Lower lobe of right lung (tissue), 2 donors: ENCODE data around the gene ZNF682. TPM values are rescaled to one million over a fixed set of nuclear protein-coding genes. Genes with fewer than 3 reads are reported as not detected.
A peak's percentile ranks its signal among the peaks of the same experiment; 100 is the strongest.
"Not testable (repeated sequence)": the region's sequence is repeated elsewhere in the genome, so short reads cannot be mapped to it uniquely, and the experiment has no call there.

Experiments
- ATAC-seq, 2 donors: fragments of 200-7000 bp; cut with Tn5 transposase; one replicate each; pipeline ENCODE4 v1.9.1; 2020 to 2022; ENCODE audit warnings: mild to moderate bottlenecking in 2 of 2, moderate library complexity in 2 of 2
- DNase-seq: peaks from one replicate; pipeline ENCODE4 v3.0.0-alpha.2; 2020
- H3K27ac ChIP-seq: fragments of 200-600 bp; one replicate; pipeline ENCODE4 v1.8.0; 2022
- H3K27me3 ChIP-seq: fragments of 200-600 bp; one replicate; pipeline ENCODE4 v1.8.0; 2022; ENCODE audit warnings: low read depth
- H3K36me3 ChIP-seq: fragments of 200-600 bp; one replicate; pipeline ENCODE4 v1.8.0; 2022; ENCODE audit warnings: mild to moderate bottlenecking
- H3K4me1 ChIP-seq: fragments of 200-600 bp; one replicate; pipeline ENCODE4 v1.8.0; 2022
- H3K4me3 ChIP-seq: fragments of 200-600 bp; one replicate; pipeline ENCODE4 v1.8.0; 2022; ENCODE audit warnings: mild to moderate bottlenecking
- H3K9me3 ChIP-seq: fragments of 200-600 bp; one replicate; pipeline ENCODE4 v1.8.0; 2022
- CTCF ChIP-seq: fragments of 200-600 bp; IDR thresholded peaks from one replicate; pipeline ENCODE4 v1.8.0; 2022; ENCODE audit warnings: antibody characterized with exemption, mild to moderate bottlenecking
- intact Hi-C: fragments of 100-400 bp; cut with DNase I; formaldehyde crosslinking; loops from one replicate; pipeline ENCODE4 v1.11.0; 2022
- total RNA-seq: library from RNA; stranded (reverse); fragmentation: NEBNext Ultra II Directional; extraction: Animal tissue kit (Norgen Biotek cat#: 25700); gene quantifications from one replicate; pipeline ENCODE4 v1.2.1, GENCODE V29; 2021
- donor health status: DM: no; HTN: yes; CAD: no; lungs with severe emphysema.

Gene ZNF682
- total RNA-seq, 1 donor from 2014 or later = 4.6 TPM

- Histone ChIP-seq H3K36me3 (no peaks in the 10 kb centered on the region), H3K4me3 (peak within 1 kb of the TSS; percentile 60), H3K4me1 (no peaks in the 10 kb centered on the region), H3K27ac (peak within 1 kb of the TSS; percentile 32), H3K27me3 (no peaks in the 10 kb centered on the region), H3K9me3 (no peaks in the 10 kb centered on the region)
- DNase-seq (peak; percentile 88), ATAC-seq (peak; percentile 94 to 96)
- no peak for TF ChIP-seq CTCF
- intact Hi-C loops = no loop called here
Observed at GRCh38 chr19:20077791-20078463, 38.6 kb upstream of the ZNF682 start, which contains the start of gene ZNF90. Gene ZNF90 (plus strand): TSS chr19:20078000. CDS start chr19:20078133, 133 bp downstream.

- intact Hi-C loops = no loop called here
- Histone ChIP-seq H3K27me3 (no peaks in the 10 kb centered on the region), H3K9me3 (no peaks in the 10 kb centered on the region), H3K27ac (no peak overlapping the region), H3K4me3 (no peak overlapping the region), H3K36me3 (no peaks in the 10 kb centered on the region), H3K4me1 (no peaks in the 10 kb centered on the region)
- no peak for DNase-seq
- TF ChIP-seq CTCF = no peak
- no peak for ATAC-seq
Observed at GRCh38 chr19:20072936-20073335, 33.6 kb upstream of the ZNF682 start.

GRCh38 chr19:20070691-20071090, 31.4 kb upstream of the ZNF682 start:
- no peak for ATAC-seq
- intact Hi-C loops = no loop called here
- H3K27ac ChIP-seq = no peak overlapping the region
- no peak for TF ChIP-seq CTCF
- no peaks in the 10 kb centered on the region for H3K4me1 ChIP-seq
- H3K27me3 ChIP-seq = no peaks in the 10 kb centered on the region
- H3K36me3 ChIP-seq = no peaks in the 10 kb centered on the region
- no peak for DNase-seq
- H3K4me3 ChIP-seq = no peak overlapping the region
- no peaks in the 10 kb centered on the region for H3K9me3 ChIP-seq

GRCh38 chr19:20068559-20068958, 29.3 kb upstream of the ZNF682 start:
- intact Hi-C loops, H3K27me3 ChIP-seq, ATAC-seq: not testable (repeated sequence)

GRCh38 chr19:20067943-20068342, 28.6 kb upstream of the ZNF682 start:
- ATAC-seq (peak in 1 of 2 donors; percentile 76), DNase-seq (no peak)
- Histone ChIP-seq H3K27ac (no peak overlapping the region), H3K4me1 (no peaks in the 10 kb centered on the region), H3K27me3 (no peaks in the 10 kb centered on the region), H3K9me3 (no peaks in the 10 kb centered on the region), H3K36me3 (no peaks in the 10 kb centered on the region), H3K4me3 (no peak overlapping the region)
- intact Hi-C loops = no loop called here
- no peak for TF ChIP-seq CTCF

More at GRCh38 chr19:20068559-20068958, 29.3 kb upstream of the ZNF682 start:
- H3K4me3 ChIP-seq, H3K4me1 ChIP-seq, H3K36me3 ChIP-seq, H3K9me3 ChIP-seq, DNase-seq, H3K27ac ChIP-seq: not testable (repeated sequence)

GRCh38 chr19:20066861-20067260, 27.6 kb upstream of the ZNF682 start:
- H3K27ac ChIP-seq = no peak overlapping the region
- intact Hi-C loops = no loop called here
- no peak for TF ChIP-seq CTCF
- DNase-seq (no peak), ATAC-seq (no peak)
- no peaks in the 10 kb centered on the region for H3K27me3 ChIP-seq
- no peak overlapping the region for H3K4me3 ChIP-seq
- no peaks in the 10 kb centered on the region for H3K9me3 ChIP-seq
- H3K36me3 ChIP-seq = no peaks in the 10 kb centered on the region
- H3K4me1 ChIP-seq = no peaks in the 10 kb centered on the region
